ENCODE measurements around the gene NOM1. TPM values are rescaled to one million over a fixed set of nuclear protein-coding genes. Genes with fewer than 3 reads are reported as not detected.

Gene NOM1
- total and polyA plus RNA-seq, 2 experiments from 2014 or later, result 9.0 to 9.7 TPM

GRCh38 chr7:157019718-157020451 is 70.4 kb downstream of the NOM1 start:
- Histone ChIP-seq H3K79me2 (no peaks in the 10 kb centered on the region), H3K4me2 (no peak overlapping the region), H3K9me3 (ENCODE audit: low read depth) (no peaks in the 10 kb centered on the region), H3K27ac (no peak overlapping the region), H3K9me2 (replicated peaks; ENCODE audit: insufficient read depth) (no peaks in the 10 kb centered on the region), H3K4me1 (ENCODE audit: insufficient read depth) (peaks cover 13% of the 10 kb centered on the region), H2AFZ (no peak overlapping the region), H3K36me3 (replicated peaks; ENCODE audit: insufficient read depth, low read depth) (no peaks in the 10 kb centered on the region), H3K27me3 (peaks cover 100% of the 10 kb centered on the region), H4K20me1 (ENCODE audit: insufficient read depth, poor library complexity, severe bottlenecking) (no peaks in the 10 kb centered on the region), H3K4me3 (no peak overlapping the region)
- TF ChIP-seq EZH2phosphoT487 (IDR thresholded peaks at IDR 0.05; ENCODE audit: low read depth, severe bottlenecking, unreplicated experiment), result peak; percentile 93
- no peak for TF ChIP-seq EZH2 (IDR thresholded peaks at IDR 0.05; ENCODE audit: borderline replicate concordance)
- DNase-seq (ENCODE audit: low spot score), result peak; percentile 3
- WGBS (ENCODE audit: low lambda C conversion rate, missing lambda C conversion rate), result 15% methylated on average over 25 of the region's 25 CpGs

GRCh38 chr7:157020514-157021070 is 71.1 kb downstream of the NOM1 start:
- peak overlapping the region; percentile 76 for H3K4me2 ChIP-seq
- 7% methylated on average over 36 of the region's 38 CpGs for WGBS (ENCODE audit: low lambda C conversion rate, missing lambda C conversion rate)

GRCh38 chr7:157021071-157021870 is 71.8 kb downstream of the NOM1 start:
- peak overlapping the region; percentile 60 for H2AFZ ChIP-seq
- H3K36me3 ChIP-seq (replicated peaks; ENCODE audit: insufficient read depth, low read depth), result no peaks in the 10 kb centered on the region
- peak; percentile 91 for TF ChIP-seq EZH2phosphoT487 (IDR thresholded peaks at IDR 0.05; ENCODE audit: low read depth, severe bottlenecking, unreplicated experiment)
- TF ChIP-seq CTCF (IDR thresholded peaks at IDR 0.05; ENCODE audit: poor library complexity), result no peak
- TF ChIP-seq EZH2 (IDR thresholded peaks at IDR 0.05; ENCODE audit: borderline replicate concordance), result peak; percentile 98
- DNase-seq (ENCODE audit: low spot score), result no peak
- H3K27me3 ChIP-seq, result peaks cover 100% of the 10 kb centered on the region
- no peaks in the 10 kb centered on the region for H3K9me2 ChIP-seq (replicated peaks; ENCODE audit: insufficient read depth)
- no peak overlapping the region for H3K27ac ChIP-seq
- 4% methylated on average over 48 of the region's 84 CpGs for WGBS (ENCODE audit: low lambda C conversion rate, missing lambda C conversion rate)
- peak overlapping the region; percentile 76 for H3K4me2 ChIP-seq
- no peaks in the 10 kb centered on the region for H3K9me3 ChIP-seq (ENCODE audit: low read depth)
- no peak overlapping the region for H3K4me3 ChIP-seq
- H4K20me1 ChIP-seq (ENCODE audit: insufficient read depth, poor library complexity, severe bottlenecking), result no peaks in the 10 kb centered on the region
- H3K4me1 ChIP-seq (ENCODE audit: insufficient read depth), result peaks cover 13% of the 10 kb centered on the region
- no peaks in the 10 kb centered on the region for H3K79me2 ChIP-seq

More at GRCh38 chr7:157020514-157021070, 71.1 kb downstream of the NOM1 start:
- H3K4me3 ChIP-seq, result no peak overlapping the region
- TF ChIP-seq EZH2 (IDR thresholded peaks at IDR 0.05; ENCODE audit: borderline replicate concordance), result peak; percentile 64
- no peak for TF ChIP-seq CTCF (IDR thresholded peaks at IDR 0.05; ENCODE audit: poor library complexity)
- DNase-seq (ENCODE audit: low spot score), result peak; percentile 5
- H3K27ac ChIP-seq, result no peak overlapping the region
- H3K4me1 ChIP-seq (ENCODE audit: insufficient read depth), result peaks cover 13% of the 10 kb centered on the region
- no peaks in the 10 kb centered on the region for H3K36me3 ChIP-seq (replicated peaks; ENCODE audit: insufficient read depth, low read depth)
- no peaks in the 10 kb centered on the region for H3K9me3 ChIP-seq (ENCODE audit: low read depth)
- no peaks in the 10 kb centered on the region for H3K9me2 ChIP-seq (replicated peaks; ENCODE audit: insufficient read depth)
- H4K20me1 ChIP-seq (ENCODE audit: insufficient read depth, poor library complexity, severe bottlenecking), result no peaks in the 10 kb centered on the region
- peaks cover 100% of the 10 kb centered on the region for H3K27me3 ChIP-seq
- H2AFZ ChIP-seq, result peak overlapping the region; percentile 42
- H3K79me2 ChIP-seq, result no peaks in the 10 kb centered on the region

Measured in hepatocyte (in vitro differentiated cells).